ENCODE results near the gene AGAP1. TPM values are rescaled to one million over a fixed set of nuclear protein-coding genes. Genes with fewer than 3 reads are reported as not detected.

AGAP1 gene
- total RNA-seq, 1 experiment from 2014 or later: 56.4 TPM

DNA sequence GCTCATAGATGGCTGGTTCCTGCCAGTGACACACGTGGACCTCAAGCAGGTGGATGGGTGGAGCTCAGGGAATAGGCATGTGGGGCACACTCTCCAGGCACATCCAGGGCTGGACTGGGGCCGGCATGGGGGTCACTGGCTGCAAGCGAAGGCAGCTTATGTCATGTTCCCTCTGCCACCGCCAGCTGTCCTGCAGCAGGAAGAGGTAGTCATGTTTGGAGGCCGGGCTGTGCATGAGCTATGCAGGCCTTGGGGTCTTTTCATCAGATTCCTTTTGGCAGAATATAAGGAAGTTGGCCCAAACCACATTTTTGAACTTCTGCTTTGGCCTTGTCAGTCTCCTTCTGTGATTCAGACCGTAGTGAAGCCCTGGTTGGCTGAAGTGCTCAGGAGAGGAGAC is 61.5 kb downstream of the AGAP1 start:
- Mint-ChIP-seq H3K9me3 (ENCODE audit: low read depth, unreplicated experiment) (no peaks in the 10 kb centered on the region), H3K27me3 (ENCODE audit: unreplicated experiment) (no peaks in the 10 kb centered on the region), H3K27ac (ENCODE audit: unreplicated experiment) (no peak overlapping the region), H3K36me3 (ENCODE audit: insufficient read depth, unreplicated experiment) (peaks cover 8% of the 10 kb centered on the region), H3K4me3 (ENCODE audit: low read depth, unreplicated experiment) (no peak overlapping the region), H3K4me1 (ENCODE audit: low read depth, unreplicated experiment) (peaks cover 78% of the 10 kb centered on the region)
- CTCF ChIA-PET: interaction anchor here (0.6 kb wide), 1 partner anchor 23 kb away, joined by 3 read pairs; no protein-coding TSS in a partner anchor
- no peak for DNase-seq
- TF ChIP-seq, protein P1, sequence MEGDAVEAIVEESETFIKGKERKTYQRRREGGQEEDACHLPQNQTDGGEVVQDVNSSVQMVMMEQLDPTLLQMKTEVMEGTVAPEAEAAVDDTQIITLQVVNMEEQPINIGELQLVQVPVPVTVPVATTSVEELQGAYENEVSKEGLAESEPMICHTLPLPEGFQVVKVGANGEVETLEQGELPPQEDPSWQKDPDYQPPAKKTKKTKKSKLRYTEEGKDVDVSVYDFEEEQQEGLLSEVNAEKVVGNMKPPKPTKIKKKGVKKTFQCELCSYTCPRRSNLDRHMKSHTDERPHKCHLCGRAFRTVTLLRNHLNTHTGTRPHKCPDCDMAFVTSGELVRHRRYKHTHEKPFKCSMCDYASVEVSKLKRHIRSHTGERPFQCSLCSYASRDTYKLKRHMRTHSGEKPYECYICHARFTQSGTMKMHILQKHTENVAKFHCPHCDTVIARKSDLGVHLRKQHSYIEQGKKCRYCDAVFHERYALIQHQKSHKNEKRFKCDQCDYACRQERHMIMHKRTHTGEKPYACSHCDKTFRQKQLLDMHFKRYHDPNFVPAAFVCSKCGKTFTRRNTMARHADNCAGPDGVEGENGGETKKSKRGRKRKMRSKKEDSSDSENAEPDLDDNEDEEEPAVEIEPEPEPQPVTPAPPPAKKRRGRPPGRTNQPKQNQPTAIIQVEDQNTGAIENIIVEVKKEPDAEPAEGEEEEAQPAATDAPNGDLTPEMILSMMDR (IDR thresholded peaks at IDR 0.05; ENCODE audit: unreplicated experiment): no peak
- no TSS peak for BruUV-seq (replicated peaks)
- intact Hi-C loops (cut with micrococcal nuclease; ENCODE audit: unreplicated experiment): no loop called here

DNA sequence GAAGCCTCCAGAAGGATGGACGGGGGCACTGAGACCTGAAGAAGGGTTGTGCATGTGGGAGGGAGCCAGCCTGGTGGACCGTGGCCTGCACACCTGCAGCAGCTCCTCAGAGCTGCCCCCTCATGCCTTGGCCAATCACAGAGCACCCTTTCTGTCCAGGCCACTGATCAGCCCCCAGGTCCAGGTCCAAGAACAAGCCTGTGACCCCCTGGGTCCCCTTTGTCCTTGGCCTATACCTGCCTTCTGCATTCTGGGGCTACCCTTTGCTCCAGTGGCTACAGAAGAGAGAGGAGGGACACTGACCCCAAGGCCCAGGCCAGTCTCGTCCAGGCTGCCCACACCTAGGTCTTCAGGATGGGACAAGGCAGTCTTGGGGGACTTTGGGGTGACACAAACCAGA is 62.2 kb downstream of the AGAP1 start:
- H3K9me3 Mint-ChIP-seq (ENCODE audit: low read depth, unreplicated experiment): no peaks in the 10 kb centered on the region
- CTCF ChIA-PET: no interaction called here
- intact Hi-C loops (cut with micrococcal nuclease; ENCODE audit: unreplicated experiment): no loop called here

DNA sequence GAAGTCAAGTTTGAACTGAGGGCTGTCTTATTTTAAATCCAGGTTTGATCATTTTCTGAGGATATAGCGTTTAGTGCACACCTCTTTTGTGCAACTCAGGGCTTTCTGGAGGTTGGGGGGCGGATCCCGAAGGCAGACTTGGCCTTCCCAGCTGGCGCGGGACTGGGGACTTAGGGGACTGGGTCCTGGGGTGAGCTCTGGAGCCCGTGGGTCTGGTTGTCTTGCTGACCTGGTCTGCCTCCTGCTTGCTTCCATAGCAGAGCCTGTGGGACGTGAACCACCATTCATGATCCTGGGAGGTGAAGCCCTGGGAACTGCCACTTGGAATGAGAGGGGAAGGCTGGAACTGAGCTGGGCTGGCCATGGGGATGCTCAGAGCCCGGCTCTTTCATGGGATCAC is 63.1 kb downstream of the AGAP1 start:
- intact Hi-C loops (cut with micrococcal nuclease; ENCODE audit: unreplicated experiment): no loop called here
- Mint-ChIP-seq H3K27me3 (ENCODE audit: unreplicated experiment) (no peaks in the 10 kb centered on the region), H3K36me3 (ENCODE audit: insufficient read depth, unreplicated experiment) (peaks cover 8% of the 10 kb centered on the region), H3K27ac (ENCODE audit: unreplicated experiment) (no peak overlapping the region), H3K4me1 (ENCODE audit: low read depth, unreplicated experiment) (peaks cover 80% of the 10 kb centered on the region), H3K4me3 (ENCODE audit: low read depth, unreplicated experiment) (no peak overlapping the region), H3K9me3 (ENCODE audit: low read depth, unreplicated experiment) (no peaks in the 10 kb centered on the region)
- TF ChIP-seq, protein P1 (IDR thresholded peaks at IDR 0.05; ENCODE audit: unreplicated experiment): no peak
- BruUV-seq (replicated peaks): no TSS peak
- DNase-seq: no peak
- CTCF ChIA-PET: no interaction called here

More for the DNA sequence above, 62.2 kb downstream of the AGAP1 start:
- H3K4me3 Mint-ChIP-seq (ENCODE audit: low read depth, unreplicated experiment): no peak overlapping the region
- TF ChIP-seq, protein P1 (IDR thresholded peaks at IDR 0.05; ENCODE audit: unreplicated experiment): no peak
- no peak for DNase-seq
- H3K4me1 Mint-ChIP-seq (ENCODE audit: low read depth, unreplicated experiment): peaks cover 80% of the 10 kb centered on the region
- peaks cover 8% of the 10 kb centered on the region for H3K36me3 Mint-ChIP-seq (ENCODE audit: insufficient read depth, unreplicated experiment)
- H3K27me3 Mint-ChIP-seq (ENCODE audit: unreplicated experiment): no peaks in the 10 kb centered on the region
- BruUV-seq (replicated peaks): no TSS peak
- H3K27ac Mint-ChIP-seq (ENCODE audit: unreplicated experiment): no peak overlapping the region

DNA sequence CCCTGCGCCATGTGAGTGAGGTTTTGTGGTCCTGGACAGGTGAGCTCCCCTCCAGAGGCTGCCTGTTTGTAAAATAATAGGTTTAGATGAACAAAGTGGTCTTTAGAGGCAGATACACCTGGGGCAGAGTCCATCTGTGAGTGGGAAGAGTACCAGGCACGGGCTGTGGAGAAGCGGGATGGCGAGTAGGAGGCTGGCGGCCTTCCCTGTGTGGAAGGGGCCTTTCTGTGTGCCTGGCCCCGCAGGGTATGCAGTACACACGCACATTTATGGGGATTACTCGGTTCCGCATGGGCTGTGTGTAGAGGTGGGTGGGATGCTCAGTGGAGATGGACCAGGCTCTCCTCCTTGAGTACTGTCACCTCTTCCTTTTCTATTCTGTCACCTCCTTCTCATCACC is 64.1 kb downstream of the AGAP1 start:
- peaks cover 71% of the 10 kb centered on the region for H3K4me1 Mint-ChIP-seq (ENCODE audit: low read depth, unreplicated experiment)
- H3K36me3 Mint-ChIP-seq (ENCODE audit: insufficient read depth, unreplicated experiment): peaks cover 4% of the 10 kb centered on the region
- no TSS peak for BruUV-seq (replicated peaks)
- CTCF ChIA-PET: no interaction called here
- H3K4me3 Mint-ChIP-seq (ENCODE audit: low read depth, unreplicated experiment): no peak overlapping the region
- TF ChIP-seq, protein P1 (IDR thresholded peaks at IDR 0.05; ENCODE audit: unreplicated experiment): no peak
- intact Hi-C loops (cut with micrococcal nuclease; ENCODE audit: unreplicated experiment): no loop called here
- H3K9me3 Mint-ChIP-seq (ENCODE audit: low read depth, unreplicated experiment): no peaks in the 10 kb centered on the region
- H3K27me3 Mint-ChIP-seq (ENCODE audit: unreplicated experiment): no peaks in the 10 kb centered on the region
- no peak for DNase-seq
- H3K27ac Mint-ChIP-seq (ENCODE audit: unreplicated experiment): no peak overlapping the region

Measured in Calu3 (cell line).